IPS-18c (cell line): ENCODE measurements around the gene EGFL8.

Experiments used
- H3K4me3 ChIP-seq: 2 replicates; pipeline ENCODE4 v1.7.0; 2013; ENCODE audit warnings: low read depth, mild to moderate bottlenecking, low read length, moderate library complexity; ENCODE audit not compliant: insufficient read depth
- H3K9me3 ChIP-seq: one replicate; pipeline ENCODE4 v1.6.1; 2013; ENCODE audit warnings: mild to moderate bottlenecking, low read length, moderate library complexity; ENCODE audit not compliant: control insufficient read depth, insufficient read depth

Gene EGFL8

GRCh38 chr6:32164295-32164694 is at the start of gene EGFL8:
Gene EGFL8, plus strand, starts transcription at chr6:32164595. Its CDS starts 1,571 bp downstream, at chr6:32166166.
- Histone ChIP-seq H3K4me3 (no peak within 1 kb of the TSS), H3K9me3 (no peaks in the 10 kb centered on the region)

GRCh38 chr6:32114796-32115195 is 49.6 kb upstream of the EGFL8 start:
- peaks cover 2% of the 10 kb centered on the region for H3K9me3 ChIP-seq
- H3K4me3 ChIP-seq: no peak overlapping the region

GRCh38 chr6:32115623-32116022 is 48.8 kb upstream of the EGFL8 start:
- peaks cover 2% of the 10 kb centered on the region for H3K9me3 ChIP-seq
- H3K4me3 ChIP-seq: no peak overlapping the region

GRCh38 chr6:32116674-32117073 is 47.7 kb upstream of the EGFL8 start:
- no peak overlapping the region for H3K4me3 ChIP-seq
- H3K9me3 ChIP-seq: peaks cover 2% of the 10 kb centered on the region

- Histone ChIP-seq H3K4me3 (no peak overlapping the region), H3K9me3 (peaks cover 2% of the 10 kb centered on the region)
Observed at GRCh38 chr6:32117461-32117860, 46.9 kb upstream of the EGFL8 start.

- Histone ChIP-seq H3K9me3 (peaks cover 2% of the 10 kb centered on the region), H3K4me3 (no peak overlapping the region)
Observed at GRCh38 chr6:32118782-32119628, 45.4 kb upstream of the EGFL8 start.

GRCh38 chr6:32120573-32121059 is 43.8 kb upstream of the EGFL8 start:
- H3K4me3 ChIP-seq: no peak overlapping the region
- H3K9me3 ChIP-seq: peaks cover 2% of the 10 kb centered on the region

- no peak overlapping the region for H3K4me3 ChIP-seq
- H3K9me3 ChIP-seq: no peaks in the 10 kb centered on the region
Observed at GRCh38 chr6:32123681-32124080, 40.7 kb upstream of the EGFL8 start.

- Histone ChIP-seq H3K4me3 (peak overlapping the region; percentile 92; the same call in 1 of the 2 replicates), H3K9me3 (no peaks in the 10 kb centered on the region)
Observed at GRCh38 chr6:32126880-32127279, 37.5 kb upstream of the EGFL8 start.

- Histone ChIP-seq H3K4me3 (peak overlapping the region; percentile 92), H3K9me3 (no peaks in the 10 kb centered on the region)
Observed at GRCh38 chr6:32127409-32127716, 37.0 kb upstream of the EGFL8 start.

GRCh38 chr6:32127717-32128592 is 36.4 kb upstream of the EGFL8 start, which contains the start of gene ATF6B:
Gene ATF6B, minus strand, starts transcription at chr6:32128246. Its CDS starts 39 bp downstream, at chr6:32128207.
- Histone ChIP-seq H3K9me3 (no peaks in the 10 kb centered on the region), H3K4me3 (peak within 1 kb of the TSS; percentile 92)

GRCh38 chr6:32128751-32129296 is 35.6 kb upstream of the EGFL8 start:
- H3K4me3 ChIP-seq: peak overlapping the region; percentile 62; the same call in 1 of the 2 replicates

GRCh38 chr6:32129297-32130088 is 34.9 kb upstream of the EGFL8 start:
- Histone ChIP-seq H3K4me3 (peak overlapping the region; percentile 62), H3K9me3 (no peaks in the 10 kb centered on the region)

More at GRCh38 chr6:32128751-32129296, 35.6 kb upstream of the EGFL8 start:
- no peaks in the 10 kb centered on the region for H3K9me3 ChIP-seq

GRCh38 chr6:32131439-32131948 is 32.9 kb upstream of the EGFL8 start:
- H3K4me3 ChIP-seq: no peak overlapping the region
- H3K9me3 ChIP-seq: no peaks in the 10 kb centered on the region

- no peaks in the 10 kb centered on the region for H3K9me3 ChIP-seq
- H3K4me3 ChIP-seq: no peak overlapping the region
Observed at GRCh38 chr6:32132110-32132509, 32.3 kb upstream of the EGFL8 start.

- no peak overlapping the region for H3K4me3 ChIP-seq
Observed at GRCh38 chr6:32133786-32134185, 30.6 kb upstream of the EGFL8 start.

GRCh38 chr6:32137454-32137853 is 26.9 kb upstream of the EGFL8 start:
- Histone ChIP-seq H3K9me3 (no peaks in the 10 kb centered on the region), H3K4me3 (no peak overlapping the region; the same call in 1 of the 2 replicates)

More at GRCh38 chr6:32133786-32134185, 30.6 kb upstream of the EGFL8 start:
- H3K9me3 ChIP-seq: no peaks in the 10 kb centered on the region
